CD4-positive, alpha-beta T cell treated with Interferon gamma for 1 hour (primary cell): ENCODE results near the gene ITSN1.

Experiments used
- DNase-seq: peaks from one replicate; pipeline ENCODE4 v3.0.0-alpha.2; 2020

Gene ITSN1

DNA sequence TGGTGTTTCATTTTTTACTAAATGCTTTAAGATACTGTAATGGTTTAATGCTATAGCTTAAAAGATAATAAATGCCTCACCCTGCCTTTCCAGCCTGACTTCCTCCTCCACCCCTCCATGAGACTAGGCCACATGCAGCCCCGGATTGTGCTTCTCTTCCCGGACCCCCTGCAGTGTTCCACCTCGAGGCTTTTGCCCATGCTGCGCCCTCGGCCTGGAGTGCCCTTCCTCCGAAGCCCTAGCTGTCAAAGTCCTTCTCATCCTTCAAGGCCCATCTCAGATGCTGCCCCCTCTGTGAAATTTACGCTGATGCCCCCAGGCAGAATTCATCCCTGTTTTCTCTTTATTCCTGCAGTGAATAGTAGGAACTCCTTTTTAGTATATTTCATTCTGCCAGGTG, 174.8 kb downstream of the ITSN1 start:
- DNase-seq, result no peak

DNA sequence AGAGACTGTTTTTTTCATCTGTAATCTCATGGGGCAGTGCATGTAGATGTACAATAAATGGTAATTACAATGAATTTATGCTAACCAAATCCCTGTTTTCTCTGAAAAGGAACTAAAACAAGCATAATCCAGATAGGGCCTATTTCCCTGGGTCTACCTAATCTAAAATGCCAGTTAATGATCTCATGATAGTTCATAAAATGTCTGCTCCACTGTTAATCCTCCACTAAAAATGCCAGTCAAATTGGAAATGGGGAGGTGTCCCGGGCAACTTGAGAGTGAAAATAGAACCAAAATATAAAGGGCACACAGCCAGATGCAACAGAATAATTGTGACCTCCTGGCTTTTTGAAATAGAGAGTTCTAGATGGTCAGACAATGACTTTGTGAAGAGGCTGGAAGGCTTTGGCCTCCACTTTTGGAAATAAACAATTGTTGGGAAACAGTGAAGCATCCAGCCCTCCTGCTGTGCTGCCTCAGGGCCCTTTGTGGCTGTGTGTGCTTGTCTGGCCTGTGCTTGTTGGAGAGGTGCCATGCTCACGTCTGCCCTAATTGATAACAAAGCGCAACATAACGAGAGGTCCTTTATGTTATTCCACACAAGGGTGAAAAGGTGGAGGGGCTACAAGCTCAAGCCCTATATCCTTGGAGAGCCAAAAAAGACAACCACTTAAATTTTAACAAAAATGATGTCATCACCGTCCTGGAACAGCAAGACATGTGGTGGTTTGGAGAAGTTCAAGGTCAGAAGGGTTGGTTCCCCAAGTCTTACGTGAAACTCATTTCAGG, 175.6 kb downstream of the ITSN1 start:
- DNase-seq, result no peak

- no peak for DNase-seq
These were observed 178.0 kb downstream of the ITSN1 start for GRCh38 chr21:33820230-33820770.

GRCh38 chr21:33820798-33821197, 178.5 kb downstream of the ITSN1 start:
- DNase-seq, result no peak

DNA sequence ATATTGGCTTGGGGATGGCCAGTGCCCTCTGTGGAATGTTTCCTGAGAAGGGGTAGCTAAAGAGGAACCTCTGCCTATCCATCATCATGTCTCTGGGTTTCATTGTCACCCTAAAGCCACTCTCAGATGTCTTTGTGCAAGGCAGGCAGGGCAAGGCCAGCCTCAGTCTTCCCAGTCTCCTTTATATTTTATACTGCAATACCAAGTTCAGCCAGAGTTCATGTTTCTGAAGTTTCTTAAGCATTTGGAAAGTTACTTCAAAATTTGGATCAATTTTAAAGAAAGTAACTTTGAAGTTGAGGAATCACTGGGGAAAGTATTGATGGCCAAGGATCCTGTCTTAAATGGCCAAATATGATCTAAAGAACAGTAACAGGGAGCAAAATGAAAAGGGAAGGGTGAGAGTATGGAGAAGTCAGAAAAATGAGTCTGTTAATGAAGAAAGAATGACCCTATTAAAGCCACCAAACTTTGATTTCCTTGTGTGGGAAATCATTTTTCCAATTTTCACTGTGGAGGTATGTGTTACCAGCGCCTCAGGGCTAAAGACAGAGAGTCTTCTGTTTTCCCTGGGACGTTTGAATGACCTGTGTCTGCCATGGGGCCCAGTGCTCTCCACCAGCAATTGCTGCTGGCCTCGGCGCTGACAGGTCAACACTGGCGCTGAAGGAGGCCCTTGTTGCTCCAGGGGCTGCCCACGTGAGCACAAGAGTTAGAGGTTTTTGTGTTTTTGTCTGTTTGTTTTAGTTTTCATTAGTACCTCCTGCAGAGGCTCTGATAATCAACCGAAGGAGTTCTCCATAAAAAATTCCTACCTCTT, 179.4 kb downstream of the ITSN1 start:
- DNase-seq, result no peak

DNA sequence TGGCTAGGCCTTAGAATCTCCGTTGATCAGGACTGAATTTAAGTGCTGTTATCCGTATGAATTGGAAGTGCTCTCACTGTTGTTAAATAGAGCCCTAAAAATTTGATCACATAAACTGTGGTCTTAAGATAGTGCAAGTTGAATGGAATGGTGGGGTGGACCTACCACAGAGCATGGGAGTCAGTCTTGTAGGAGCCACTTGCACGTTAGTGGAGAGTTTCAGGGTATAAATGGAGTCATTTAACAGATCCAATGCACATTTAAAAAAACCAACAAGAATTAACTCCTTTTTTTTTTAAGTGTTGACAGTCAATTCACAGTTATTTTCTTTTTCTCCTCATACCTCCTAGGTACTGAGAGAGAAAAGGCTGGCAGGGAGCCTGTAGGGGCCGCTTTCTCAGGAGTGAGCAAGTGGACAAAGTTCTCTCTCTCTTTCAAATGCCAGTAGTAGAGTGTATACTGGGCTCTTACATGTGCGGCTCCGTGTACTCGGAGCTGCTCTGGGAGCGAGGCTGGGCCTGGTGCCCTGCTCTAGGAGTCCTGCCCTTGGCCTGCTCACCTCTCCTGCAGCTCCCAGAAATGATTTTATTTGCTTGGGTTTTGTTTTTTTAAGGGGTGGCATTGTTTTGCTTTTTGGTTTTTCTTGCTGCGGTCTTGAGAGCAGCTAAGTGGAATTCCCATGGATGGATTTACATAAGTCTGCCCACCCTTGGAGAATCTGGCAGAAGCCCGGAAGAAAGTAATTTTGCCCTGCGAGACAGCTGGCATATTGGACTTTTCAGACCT, 182.0 kb downstream of the ITSN1 start:
- no peak for DNase-seq

DNA sequence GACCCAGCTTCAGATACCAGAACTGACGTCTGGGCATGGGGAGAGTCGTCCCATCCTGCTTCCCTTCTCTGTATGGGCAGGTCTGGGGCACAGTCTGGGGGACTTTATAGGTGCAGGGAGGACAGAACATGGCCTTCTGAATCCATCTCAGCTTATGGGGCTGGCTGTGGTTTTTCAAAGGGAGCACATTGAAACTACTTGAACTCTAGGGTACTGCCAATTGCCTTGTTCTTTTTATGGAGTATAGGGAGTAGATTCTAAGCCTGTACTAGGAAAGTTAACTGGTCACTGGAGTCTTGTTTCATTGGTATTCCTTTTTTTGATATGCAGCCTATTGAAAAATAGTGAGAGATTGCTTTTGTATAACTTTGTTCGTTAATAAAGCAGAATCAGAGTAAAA, 183.1 kb downstream of the ITSN1 start:
- DNase-seq, result no peak

DNA sequence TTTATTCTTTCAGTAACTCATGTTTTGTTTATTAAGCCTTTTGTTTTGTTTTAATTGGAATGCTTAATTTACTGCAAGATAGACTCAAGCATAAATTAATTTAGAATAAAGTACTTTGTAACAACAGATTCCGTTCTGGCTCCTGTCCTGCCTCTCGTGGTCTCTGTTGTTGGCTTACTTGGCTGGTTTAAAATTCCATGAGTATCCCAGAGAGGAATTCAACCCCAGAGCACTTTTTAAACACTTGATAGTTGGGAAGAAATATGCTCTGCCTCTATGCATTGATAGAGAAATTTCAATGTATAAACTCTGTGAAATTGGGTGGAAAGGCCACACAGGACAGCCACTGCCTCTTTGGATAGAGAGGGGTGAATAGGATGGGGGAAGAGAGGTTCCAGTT, 183.6 kb downstream of the ITSN1 start:
- DNase-seq, result no peak

DNA sequence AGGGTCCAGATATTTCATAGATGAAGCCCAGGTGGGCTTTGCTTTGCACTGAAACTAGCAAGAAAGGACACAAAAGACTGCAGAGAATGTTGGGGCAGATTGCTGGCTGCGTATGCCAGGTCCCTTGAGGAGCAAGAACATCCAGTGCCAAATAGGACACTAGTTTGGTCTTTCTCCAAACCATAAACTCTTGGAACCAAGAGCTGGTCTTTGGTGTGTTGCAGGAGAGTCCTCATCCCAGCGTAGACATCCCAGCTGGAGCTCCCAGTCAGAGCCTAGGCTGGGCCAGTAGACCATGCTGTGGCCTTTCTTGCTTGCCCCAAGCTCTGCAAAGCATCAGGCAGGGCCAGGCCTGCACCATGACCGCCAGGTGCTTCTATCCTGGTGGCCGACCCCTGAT, 185.8 kb downstream of the ITSN1 start:
- DNase-seq, result no peak

DNA sequence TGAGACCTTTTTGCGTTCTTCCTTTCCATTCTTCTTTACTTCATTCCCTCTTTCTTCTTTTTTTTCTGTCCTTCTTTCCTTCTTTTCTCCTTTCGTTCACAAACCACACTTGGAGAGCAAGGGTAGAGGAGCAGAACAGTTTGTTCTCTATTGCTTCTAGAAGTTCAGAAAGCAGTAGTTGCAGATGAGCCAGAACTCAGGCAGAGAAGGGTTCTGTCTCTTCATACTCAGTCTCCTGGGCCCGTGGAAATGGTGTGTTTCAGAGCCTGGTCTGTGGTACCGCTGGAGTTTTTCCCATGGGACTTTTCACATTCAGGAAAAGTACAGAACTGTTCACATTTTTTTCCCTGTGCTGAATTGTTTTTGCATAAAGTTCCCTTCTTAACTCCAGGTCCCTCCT, 186.3 kb downstream of the ITSN1 start:
- DNase-seq, result no peak

DNA sequence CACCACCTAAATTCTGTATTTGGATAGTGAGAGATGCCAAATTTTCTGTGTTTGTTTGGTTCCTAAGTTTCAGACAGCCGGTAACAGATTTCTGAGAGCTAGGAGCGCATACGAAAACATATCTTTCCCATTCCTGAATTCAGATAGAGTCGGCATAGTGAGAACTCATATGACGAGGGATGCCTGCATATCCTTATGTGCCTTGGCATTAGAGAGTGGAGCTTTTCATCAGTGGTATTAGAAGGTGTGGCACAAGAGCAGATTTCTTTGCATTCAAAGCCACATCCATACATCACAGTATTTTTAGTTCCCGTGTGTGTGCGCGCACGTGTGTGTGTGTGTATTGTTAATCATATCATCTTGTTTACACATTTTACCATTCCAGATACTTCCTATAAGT, 187.5 kb downstream of the ITSN1 start:
- no peak for DNase-seq

GRCh38 chr21:33831962-33832659, 189.8 kb downstream of the ITSN1 start:
- no peak for DNase-seq

- no peak for DNase-seq
These were observed 192.7 kb downstream of the ITSN1 start for GRCh38 chr21:33834801-33835500.

DNA sequence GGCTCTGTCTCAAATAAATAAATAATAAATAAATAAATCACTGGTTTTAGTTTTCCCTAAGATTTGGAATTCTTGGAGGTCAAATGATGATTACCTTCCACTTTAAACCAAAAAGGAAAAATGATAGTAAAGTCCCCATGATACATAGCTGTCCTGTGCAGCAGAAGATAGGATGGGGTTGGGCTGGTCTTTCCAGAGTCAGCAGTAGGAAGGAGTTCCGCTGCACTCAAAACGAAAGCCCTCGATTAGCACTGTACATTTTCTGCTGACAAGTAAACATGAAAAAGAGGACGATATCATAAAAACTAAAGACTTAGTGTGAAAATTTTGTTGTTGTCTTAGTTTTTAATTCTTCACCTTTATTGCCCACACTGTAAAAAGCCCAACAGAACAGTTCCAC, 193.6 kb downstream of the ITSN1 start:
- DNase-seq, result no peak

GRCh38 chr21:33836408-33836807, 194.1 kb downstream of the ITSN1 start:
- DNase-seq, result no peak

DNA sequence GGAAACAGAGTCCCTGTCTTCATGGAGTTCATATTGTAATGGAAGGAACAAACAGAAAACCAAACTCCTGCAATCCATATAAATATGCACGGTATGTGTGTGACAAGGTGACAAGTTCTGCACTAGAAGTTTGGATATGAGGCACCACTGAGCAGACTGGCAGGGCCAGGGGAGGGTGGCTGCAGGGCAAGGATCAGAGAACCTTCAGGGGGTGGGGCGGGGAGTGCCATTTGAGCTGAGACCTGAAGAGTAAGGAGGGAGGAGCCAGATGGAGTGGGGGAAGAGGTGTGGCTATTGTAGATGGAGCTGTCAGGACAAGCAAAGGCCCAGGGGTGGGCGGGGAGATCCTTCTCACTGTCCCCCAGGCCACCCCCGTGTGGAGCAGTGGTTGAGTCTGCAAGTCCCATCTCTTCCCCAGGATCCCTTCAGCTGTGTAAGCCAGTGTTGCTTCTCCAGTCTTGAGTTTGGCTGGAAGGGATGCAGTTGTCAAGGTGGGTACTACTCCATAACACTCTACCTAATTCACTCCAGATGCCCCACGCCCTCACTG, 196.9 kb downstream of the ITSN1 start:
- no peak for DNase-seq

DNA sequence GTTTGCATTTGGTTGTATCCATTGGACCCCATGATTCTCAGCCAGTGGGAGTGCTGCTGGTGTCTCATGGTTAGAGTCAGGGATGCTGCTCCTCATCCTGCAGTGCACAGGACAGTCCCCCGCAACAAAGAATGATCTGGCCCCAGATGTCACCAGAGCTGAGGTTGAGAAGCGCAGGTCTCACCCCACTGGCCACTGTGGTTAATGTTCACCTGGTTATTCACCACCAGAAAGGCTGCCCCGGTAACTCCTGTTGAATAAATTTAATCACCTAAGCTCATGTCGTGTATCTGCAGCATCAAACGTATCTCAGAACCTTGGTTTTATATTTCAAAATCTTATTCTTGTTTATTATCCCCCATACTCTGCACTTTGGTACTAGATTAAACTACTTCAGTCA, 197.5 kb downstream of the ITSN1 start:
- no peak for DNase-seq

DNA sequence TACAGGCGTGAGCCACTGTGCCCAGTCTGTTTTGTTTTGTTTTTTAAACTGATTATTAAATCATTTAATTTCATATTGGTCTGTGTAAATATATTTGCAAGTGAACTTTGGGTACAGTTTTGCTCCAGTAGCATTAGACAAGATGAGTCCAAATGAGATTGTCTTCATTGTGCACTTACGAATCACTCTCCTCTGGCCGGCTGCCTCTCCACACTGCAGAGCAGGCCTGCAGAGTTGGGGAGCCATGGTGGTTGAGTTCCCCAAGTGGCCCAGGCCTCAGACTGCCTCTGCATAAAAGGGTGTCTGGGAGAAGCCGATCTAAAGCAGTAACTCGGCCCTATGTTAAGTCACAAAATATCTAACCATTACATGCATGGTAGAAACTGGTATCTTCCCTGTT, 198.5 kb downstream of the ITSN1 start:
- DNase-seq, result no peak

DNA sequence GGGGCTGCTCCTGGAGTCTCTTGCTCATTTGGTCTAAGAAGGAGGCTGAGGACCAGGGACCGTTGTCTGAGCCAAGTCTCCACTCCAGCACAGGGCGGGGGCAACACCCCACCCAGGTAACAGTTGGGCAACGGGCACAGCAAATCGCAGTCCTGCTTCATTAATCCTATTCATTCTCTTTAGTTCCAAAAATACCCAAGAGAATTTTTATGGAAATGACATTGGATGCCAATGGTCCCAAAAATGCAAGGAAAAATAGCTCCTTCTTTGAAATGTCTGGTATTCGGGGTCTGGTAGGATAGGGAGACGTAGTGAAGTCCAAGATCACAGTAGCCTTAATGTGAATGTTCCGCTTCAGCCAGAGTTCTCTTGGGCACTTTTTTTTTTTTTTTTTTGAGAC, 199.3 kb downstream of the ITSN1 start:
- no peak for DNase-seq

- no peak for DNase-seq
These were observed 200.9 kb downstream of the ITSN1 start for GRCh38 chr21:33843216-33843615.

DNA sequence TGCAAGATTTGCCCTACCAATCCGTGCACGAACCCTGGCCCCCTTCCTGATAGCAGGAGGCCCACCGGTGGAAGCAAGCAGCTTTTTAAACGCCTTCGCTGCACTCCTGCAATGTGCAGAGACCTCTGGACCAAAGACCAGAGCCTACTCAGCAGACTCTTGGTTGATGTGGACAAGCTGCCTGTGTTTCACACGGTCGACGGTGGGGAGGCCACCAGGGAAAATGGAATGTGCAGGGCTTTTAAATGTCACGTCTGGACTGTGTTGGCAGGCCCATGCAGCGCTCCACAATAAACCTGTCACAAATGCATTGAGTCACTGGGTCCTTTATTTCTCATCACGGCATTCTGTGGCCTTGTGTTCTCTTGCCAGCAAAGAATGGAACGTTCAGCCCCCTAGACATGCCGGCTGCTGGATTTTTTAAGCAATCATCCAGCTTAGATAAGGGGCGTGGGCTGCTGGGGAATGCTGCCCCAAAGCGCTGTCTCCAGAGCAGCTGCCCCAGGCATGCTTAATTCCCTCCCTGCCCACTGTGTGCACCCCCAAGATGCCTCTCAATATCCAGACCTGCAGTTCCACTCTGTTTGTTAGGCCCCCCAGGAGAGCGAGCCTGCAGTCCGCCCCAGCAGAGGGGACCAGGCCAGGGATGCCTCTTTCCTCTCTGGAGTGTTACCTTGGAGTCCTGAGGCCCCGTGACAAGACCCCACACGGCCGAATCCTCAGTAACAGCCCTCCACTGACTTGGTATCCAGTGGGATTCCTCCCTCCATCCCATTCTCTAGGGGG, 202.0 kb downstream of the ITSN1 start:
- no peak for DNase-seq
